ENCODE data around the gene TYROBP. TPM values are rescaled to one million over a fixed set of nuclear protein-coding genes. Genes with fewer than 3 reads are reported as not detected.
"Not testable (repeated sequence)": the region's sequence is repeated elsewhere in the genome, so short reads cannot be mapped to it uniquely, and the experiment has no call there.

TYROBP gene
- total RNA-seq, 1 donor from 2014 or later: 367 TPM

- H3K36me3 ChIP-seq: peaks cover 59% of the 10 kb centered on the region
- no peaks in the 10 kb centered on the region for H3K27me3 ChIP-seq
- DNase-seq: no peak
- H3K4me1 ChIP-seq: peaks cover 19% of the 10 kb centered on the region
- TF ChIP-seq CTCF (IDR thresholded peaks at IDR 0.05): no peak
- no peaks in the 10 kb centered on the region for H3K9me3 ChIP-seq
- ATAC-seq: no peak
- H3K4me3 ChIP-seq: no peak overlapping the region
- intact Hi-C loops (cut with DNase I): no loop called here
- H3K27ac ChIP-seq: no peak overlapping the region
Measured at GRCh38 chr19:35896643-35897040, 11.5 kb downstream of the TYROBP start.

GRCh38 chr19:35895911-35896642, 12.0 kb downstream of the TYROBP start:
- Histone ChIP-seq H3K27ac (no peak overlapping the region), H3K36me3 (peaks cover 65% of the 10 kb centered on the region), H3K4me3 (no peak overlapping the region), H3K4me1 (peaks cover 13% of the 10 kb centered on the region), H3K9me3 (no peaks in the 10 kb centered on the region), H3K27me3 (no peaks in the 10 kb centered on the region)
- TF ChIP-seq CTCF (IDR thresholded peaks at IDR 0.05): no peak
- DNase-seq (no peak), ATAC-seq (no peak)
- intact Hi-C loops (cut with DNase I): no loop called here

GRCh38 chr19:35894342-35894741, 13.8 kb downstream of the TYROBP start:
- H3K27me3 ChIP-seq: no peaks in the 10 kb centered on the region
- DNase-seq (no peak), ATAC-seq (no peak)
- H3K27ac ChIP-seq: no peak overlapping the region
- TF ChIP-seq CTCF (IDR thresholded peaks at IDR 0.05): no peak
- peaks cover 10% of the 10 kb centered on the region for H3K4me1 ChIP-seq
- H3K4me3 ChIP-seq: no peak overlapping the region
- intact Hi-C loops (cut with DNase I): no loop called here
- no peaks in the 10 kb centered on the region for H3K9me3 ChIP-seq
- H3K36me3 ChIP-seq: peaks cover 82% of the 10 kb centered on the region

GRCh38 chr19:35891819-35892218, 16.3 kb downstream of the TYROBP start:
- H3K9me3 ChIP-seq; DNase-seq; H3K27ac ChIP-seq; H3K4me3 ChIP-seq; intact Hi-C loops (cut with DNase I); ATAC-seq; H3K27me3 ChIP-seq; H3K4me1 ChIP-seq: not testable (repeated sequence)
- peaks cover 93% of the 10 kb centered on the region for H3K36me3 ChIP-seq

GRCh38 chr19:35890113-35890650, 17.9 kb downstream of the TYROBP start:
- TF ChIP-seq CTCF (IDR thresholded peaks at IDR 0.05): no peak
- peaks cover 77% of the 10 kb centered on the region for H3K36me3 ChIP-seq
- intact Hi-C loops (cut with DNase I): no loop called here

GRCh38 chr19:35889370-35890112, 18.6 kb downstream of the TYROBP start:
- DNase-seq: no peak
- no peaks in the 10 kb centered on the region for H3K9me3 ChIP-seq
- peak; percentile 29 for ATAC-seq
- TF ChIP-seq CTCF (IDR thresholded peaks at IDR 0.05): no peak
- H3K27me3 ChIP-seq: no peaks in the 10 kb centered on the region
- no peaks in the 10 kb centered on the region for H3K4me1 ChIP-seq
- intact Hi-C loops (cut with DNase I): loop anchor here (10.0 kb wide), 1 partner anchor 45 kb away; the partner anchor contains the start of gene LRFN3
- peaks cover 70% of the 10 kb centered on the region for H3K36me3 ChIP-seq
- no peak overlapping the region for H3K27ac ChIP-seq
- no peak overlapping the region for H3K4me3 ChIP-seq

More at GRCh38 chr19:35890113-35890650, 17.9 kb downstream of the TYROBP start:
- H3K27ac ChIP-seq: no peak overlapping the region
- H3K4me1 ChIP-seq: no peaks in the 10 kb centered on the region
- H3K27me3 ChIP-seq: no peaks in the 10 kb centered on the region
- no peaks in the 10 kb centered on the region for H3K9me3 ChIP-seq
- DNase-seq: no peak
- ATAC-seq: no peak
- no peak overlapping the region for H3K4me3 ChIP-seq

Data from upper lobe of right lung (tissue), 1 donor.